ENCODE results near the gene TRIM15.

Gene TRIM15

DNA sequence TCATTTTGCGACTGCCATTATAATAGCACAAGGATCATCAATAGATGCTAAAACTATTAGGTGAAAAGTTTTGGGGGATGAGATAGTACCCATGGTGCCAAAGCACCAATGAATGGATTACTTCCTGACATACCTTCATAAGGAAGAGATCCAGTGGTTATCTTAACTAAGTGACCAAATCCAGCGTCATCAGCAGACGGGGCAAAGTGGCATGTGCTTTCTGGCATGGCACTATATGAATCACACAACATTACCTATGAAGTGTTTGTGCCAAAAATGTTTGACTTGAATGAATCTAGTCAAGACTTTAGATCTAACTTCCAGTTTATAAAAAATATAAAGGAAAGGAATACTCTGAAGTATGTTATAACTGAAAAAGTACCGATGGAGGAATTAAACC, 39.0 kb downstream of the TRIM15 start:
- H3K9ac ChIP-seq (ENCODE audit: low read length), result no peak overlapping the region
- no peak overlapping the region for H3K4ac ChIP-seq (ENCODE audit: low read depth, low read length)
- no peaks in the 10 kb centered on the region for H3K27me3 ChIP-seq (ENCODE audit: insufficient read depth, low read length, poor library complexity)
- H2AK5ac ChIP-seq (ENCODE audit: low read length), result no peak overlapping the region
- no peak overlapping the region for H3K23ac ChIP-seq (ENCODE audit: low read length)
- H3K4me2 ChIP-seq (ENCODE audit: low read length), result no peak overlapping the region
- no peak for DNase-seq
- no peak overlapping the region for H4K5ac ChIP-seq (ENCODE audit: low read length)
- H3K79me1 ChIP-seq (ENCODE audit: low read length), result peaks cover 2% of the 10 kb centered on the region
- peaks cover 8% of the 10 kb centered on the region for H3K4me1 ChIP-seq (ENCODE audit: control insufficient read depth, low read depth, low read length)
- no peak overlapping the region for H2BK120ac ChIP-seq (ENCODE audit: low read depth, low read length)
- H3K27ac ChIP-seq (ENCODE audit: low read depth, low read length), result no peak overlapping the region
- no peak overlapping the region for H3K56ac ChIP-seq (ENCODE audit: low read length)
- no peak overlapping the region for H3K18ac ChIP-seq (ENCODE audit: low read length)
- WGBS (ENCODE audit: extremely low coverage, insufficient coverage, low lambda C conversion rate), result no CpG with 5 or more reads among the region's 4 CpGs
- H4K8ac ChIP-seq (ENCODE audit: low read depth, low read length), result no peak overlapping the region
- no peak overlapping the region for H3K4me3 ChIP-seq (ENCODE audit: low read length)
- no peak overlapping the region for H2BK5ac ChIP-seq (ENCODE audit: low read length)
- H3K79me2 ChIP-seq (ENCODE audit: control insufficient read depth, insufficient read depth, low read length), result no peaks in the 10 kb centered on the region
- H2BK15ac ChIP-seq (replicated peaks; ENCODE audit: low read depth), result no peak overlapping the region
- peaks cover 5% of the 10 kb centered on the region for H3K36me3 ChIP-seq (ENCODE audit: control insufficient read depth, insufficient read depth, low read length)

DNA sequence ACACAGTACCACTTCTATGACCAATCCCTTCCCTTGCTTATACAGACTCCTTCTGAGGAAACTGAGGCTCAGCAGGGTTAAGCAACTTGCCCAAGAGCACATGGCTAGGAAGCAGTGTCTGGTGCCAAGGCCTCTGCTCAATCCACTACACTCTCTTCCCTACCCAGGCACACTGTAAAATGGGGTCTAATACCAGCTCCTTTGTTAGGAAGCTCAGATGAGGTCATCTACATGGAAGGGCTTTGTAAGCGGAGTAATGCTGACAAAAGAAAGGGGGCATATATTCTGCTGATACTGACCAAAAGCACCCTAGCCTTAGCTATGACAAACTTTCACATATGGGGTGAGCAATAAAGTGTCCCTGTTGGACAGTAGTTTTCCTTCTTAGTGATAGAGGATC, 40.8 kb downstream of the TRIM15 start:
- no peak overlapping the region for H2AK5ac ChIP-seq (ENCODE audit: low read length)
- peaks cover 13% of the 10 kb centered on the region for H3K4me1 ChIP-seq (ENCODE audit: control insufficient read depth, low read depth, low read length)
- H4K5ac ChIP-seq (ENCODE audit: low read length), result no peak overlapping the region
- H3K9ac ChIP-seq (ENCODE audit: low read length), result no peak overlapping the region
- H3K4ac ChIP-seq (ENCODE audit: low read depth, low read length), result no peak overlapping the region
- no peak overlapping the region for H2BK15ac ChIP-seq (replicated peaks; ENCODE audit: low read depth)
- H4K8ac ChIP-seq (ENCODE audit: low read depth, low read length), result no peak overlapping the region
- no peak overlapping the region for H3K56ac ChIP-seq (ENCODE audit: low read length)
- no peak overlapping the region for H3K23ac ChIP-seq (ENCODE audit: low read length)
- no peak overlapping the region for H2BK120ac ChIP-seq (ENCODE audit: low read depth, low read length)
- no peak overlapping the region for H3K4me2 ChIP-seq (ENCODE audit: low read length)
- H3K27me3 ChIP-seq (ENCODE audit: insufficient read depth, low read length, poor library complexity), result no peaks in the 10 kb centered on the region
- no peak overlapping the region for H3K27ac ChIP-seq (ENCODE audit: low read depth, low read length)
- H3K79me1 ChIP-seq (ENCODE audit: low read length), result peaks cover 2% of the 10 kb centered on the region
- H3K18ac ChIP-seq (ENCODE audit: low read length), result no peak overlapping the region
- whole genome bisulfite sequencing (ENCODE audit: extremely low coverage, insufficient coverage, low lambda C conversion rate), result no CpG with 5 or more reads among the region's 1 CpG
- H2BK5ac ChIP-seq (ENCODE audit: low read length), result no peak overlapping the region
- DNase-seq, result no peak
- H3K36me3 ChIP-seq (ENCODE audit: control insufficient read depth, insufficient read depth, low read length), result peaks cover 2% of the 10 kb centered on the region
- no peak overlapping the region for H3K4me3 ChIP-seq (ENCODE audit: low read length)
- no peaks in the 10 kb centered on the region for H3K79me2 ChIP-seq (ENCODE audit: control insufficient read depth, insufficient read depth, low read length)

DNA sequence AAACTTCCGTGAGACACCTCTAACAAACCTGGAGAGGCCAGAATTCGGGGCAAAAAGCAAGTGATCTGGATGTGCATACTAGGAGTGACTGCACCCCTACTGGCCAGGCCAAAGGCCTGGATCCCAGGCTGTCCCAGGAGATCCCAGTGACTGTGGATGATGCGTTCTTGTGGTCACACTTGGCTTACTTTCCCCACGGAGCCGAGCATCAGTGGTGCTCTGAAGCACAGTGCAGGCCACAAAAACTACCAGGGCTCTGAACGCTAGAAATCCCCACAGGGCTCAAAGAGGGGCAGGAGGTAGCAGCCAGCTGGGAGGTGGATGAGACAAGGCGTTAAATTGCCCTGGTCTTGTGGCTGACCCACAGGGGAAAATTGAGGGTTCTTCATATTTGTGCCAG, 42.8 kb downstream of the TRIM15 start:
- no peak overlapping the region for H4K5ac ChIP-seq (ENCODE audit: low read length)
- no peak overlapping the region for H3K4me2 ChIP-seq (ENCODE audit: low read length)
- H3K18ac ChIP-seq (ENCODE audit: low read length), result no peak overlapping the region
- peaks cover 14% of the 10 kb centered on the region for H3K4me1 ChIP-seq (ENCODE audit: control insufficient read depth, low read depth, low read length)
- WGBS (ENCODE audit: extremely low coverage, insufficient coverage, low lambda C conversion rate), result no CpG with 5 or more reads among the region's 7 CpGs
- DNase-seq, result no peak
- H3K56ac ChIP-seq (ENCODE audit: low read length), result no peak overlapping the region
- no peak overlapping the region for H3K4me3 ChIP-seq (ENCODE audit: low read length)
- H2AK5ac ChIP-seq (ENCODE audit: low read length), result no peak overlapping the region
- no peaks in the 10 kb centered on the region for H3K27me3 ChIP-seq (ENCODE audit: insufficient read depth, low read length, poor library complexity)
- H2BK120ac ChIP-seq (ENCODE audit: low read depth, low read length), result no peak overlapping the region
- no peak overlapping the region for H2BK15ac ChIP-seq (replicated peaks; ENCODE audit: low read depth)
- no peak overlapping the region for H4K8ac ChIP-seq (ENCODE audit: low read depth, low read length)
- no peak overlapping the region for H3K9ac ChIP-seq (ENCODE audit: low read length)
- H3K27ac ChIP-seq (ENCODE audit: low read depth, low read length), result no peak overlapping the region
- H3K36me3 ChIP-seq (ENCODE audit: control insufficient read depth, insufficient read depth, low read length), result no peaks in the 10 kb centered on the region
- H3K23ac ChIP-seq (ENCODE audit: low read length), result no peak overlapping the region
- no peak overlapping the region for H2BK5ac ChIP-seq (ENCODE audit: low read length)
- H3K4ac ChIP-seq (ENCODE audit: low read depth, low read length), result no peak overlapping the region
- H3K79me1 ChIP-seq (ENCODE audit: low read length), result peaks cover 6% of the 10 kb centered on the region
- H3K79me2 ChIP-seq (ENCODE audit: control insufficient read depth, insufficient read depth, low read length), result no peaks in the 10 kb centered on the region

DNA sequence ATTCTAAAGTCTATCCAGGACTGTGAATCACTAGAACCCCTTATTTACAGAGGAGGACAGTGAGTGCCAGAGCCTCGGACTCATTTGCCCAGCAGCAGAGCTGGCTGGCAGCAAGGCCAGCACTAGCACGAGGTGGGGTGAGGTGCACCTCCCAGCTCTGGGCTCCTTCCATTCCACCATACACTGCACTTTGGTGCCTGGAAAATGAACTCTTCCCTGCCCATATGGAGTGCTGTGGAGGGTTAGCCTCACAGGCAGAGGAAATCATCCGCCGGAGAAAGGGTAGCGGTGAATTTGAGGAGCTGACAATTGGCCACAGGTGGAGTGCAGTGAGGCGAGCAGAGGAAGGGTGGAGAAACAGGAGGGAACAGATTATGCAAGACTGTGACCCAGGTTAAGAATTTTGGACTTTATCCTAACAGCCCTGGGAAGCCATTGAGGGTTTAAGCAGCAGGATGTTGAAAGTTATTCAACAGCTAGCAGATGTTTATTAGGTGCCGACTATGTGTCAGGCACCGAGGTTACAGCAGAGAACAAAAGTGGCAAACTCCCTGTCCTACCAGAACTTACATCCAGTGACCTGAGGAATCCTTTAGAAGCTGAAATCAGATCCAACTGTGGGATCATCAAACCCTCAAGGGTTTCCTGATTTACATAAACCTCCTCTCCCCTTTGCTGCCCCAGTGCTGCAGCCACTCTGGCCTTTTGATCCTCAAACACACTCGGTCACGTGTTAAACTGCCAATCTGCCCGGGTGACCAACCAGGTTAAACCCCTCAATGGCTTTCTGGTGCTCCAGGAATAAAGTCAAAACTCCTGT, 43.7 kb downstream of the TRIM15 start:
- H2BK120ac ChIP-seq (ENCODE audit: low read depth, low read length), result no peak overlapping the region
- H3K56ac ChIP-seq (ENCODE audit: low read length), result no peak overlapping the region
- H4K8ac ChIP-seq (ENCODE audit: low read depth, low read length), result no peak overlapping the region
- no peaks in the 10 kb centered on the region for H3K27me3 ChIP-seq (ENCODE audit: insufficient read depth, low read length, poor library complexity)
- no peak overlapping the region for H2AK5ac ChIP-seq (ENCODE audit: low read length)
- no peak overlapping the region for H2BK15ac ChIP-seq (replicated peaks; ENCODE audit: low read depth)
- peak overlapping the region; percentile 51 for H3K27ac ChIP-seq (ENCODE audit: low read depth, low read length)
- H3K79me2 ChIP-seq (ENCODE audit: control insufficient read depth, insufficient read depth, low read length), result peaks cover 1% of the 10 kb centered on the region
- DNase-seq, result peak; percentile 60
- H3K79me1 ChIP-seq (ENCODE audit: low read length), result peaks cover 7% of the 10 kb centered on the region
- H3K9ac ChIP-seq (ENCODE audit: low read length), result peak overlapping the region; percentile 8
- H3K4ac ChIP-seq (ENCODE audit: low read depth, low read length), result no peak overlapping the region
- no peak overlapping the region for H3K4me2 ChIP-seq (ENCODE audit: low read length)
- peak overlapping the region; percentile 56 for H3K23ac ChIP-seq (ENCODE audit: low read length)
- no peak overlapping the region for H3K4me3 ChIP-seq (ENCODE audit: low read length)
- no peak overlapping the region for H2BK5ac ChIP-seq (ENCODE audit: low read length)
- H4K5ac ChIP-seq (ENCODE audit: low read length), result no peak overlapping the region
- no peaks in the 10 kb centered on the region for H3K36me3 ChIP-seq (ENCODE audit: control insufficient read depth, insufficient read depth, low read length)
- H3K18ac ChIP-seq (ENCODE audit: low read length), result no peak overlapping the region
- H3K4me1 ChIP-seq (ENCODE audit: control insufficient read depth, low read depth, low read length), result peaks cover 16% of the 10 kb centered on the region
- no CpG with 5 or more reads among the region's 11 CpGs for WGBS (ENCODE audit: extremely low coverage, insufficient coverage, low lambda C conversion rate)

DNA sequence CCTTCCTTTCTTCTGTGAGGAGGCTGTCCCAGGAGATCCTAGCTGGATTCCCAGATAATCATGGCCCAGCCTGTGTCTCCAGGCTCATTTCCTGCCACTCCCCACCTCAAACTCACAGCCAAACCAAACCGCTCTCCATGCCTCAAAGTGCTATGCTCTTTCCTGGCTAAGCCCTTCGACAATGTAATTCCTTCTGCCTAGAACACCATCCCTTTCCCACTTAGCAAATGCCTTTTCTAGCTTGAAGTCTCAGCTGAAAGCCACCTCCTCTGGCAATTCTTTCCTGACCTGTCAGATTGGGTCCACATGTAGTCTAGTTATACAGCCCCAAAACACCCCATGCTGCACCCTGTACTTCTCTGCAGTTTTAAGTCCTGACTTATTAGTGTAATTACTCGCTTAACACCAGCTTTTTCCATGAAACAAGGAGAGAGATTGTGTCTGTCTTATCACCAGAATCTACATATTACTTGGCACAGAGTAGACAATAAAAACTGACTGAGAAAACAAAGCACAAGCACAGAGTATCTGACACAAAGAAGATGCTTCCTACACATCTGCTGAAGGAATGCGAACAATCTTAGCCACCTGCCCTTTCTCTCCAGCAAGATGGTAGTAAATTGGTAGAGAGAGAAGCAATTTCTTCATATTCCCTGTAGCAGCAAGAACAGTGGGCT, 44.4 kb downstream of the TRIM15 start:
- no CpG with 5 or more reads among the region's 4 CpGs for WGBS (ENCODE audit: extremely low coverage, insufficient coverage, low lambda C conversion rate)
- Histone ChIP-seq H3K23ac (ENCODE audit: low read length) (no peak overlapping the region), H3K9ac (ENCODE audit: low read length) (no peak overlapping the region), H3K79me2 (ENCODE audit: control insufficient read depth, insufficient read depth, low read length) (peaks cover 2% of the 10 kb centered on the region), H2BK5ac (ENCODE audit: low read length) (no peak overlapping the region), H4K8ac (ENCODE audit: low read depth, low read length) (no peak overlapping the region), H3K79me1 (ENCODE audit: low read length) (peaks cover 9% of the 10 kb centered on the region), H2BK15ac (replicated peaks; ENCODE audit: low read depth) (no peak overlapping the region), H3K27me3 (ENCODE audit: insufficient read depth, low read length, poor library complexity) (no peaks in the 10 kb centered on the region), H3K4me3 (ENCODE audit: low read length) (no peak overlapping the region), H2BK120ac (ENCODE audit: low read depth, low read length) (no peak overlapping the region), H4K5ac (ENCODE audit: low read length) (no peak overlapping the region), H3K36me3 (ENCODE audit: control insufficient read depth, insufficient read depth, low read length) (no peaks in the 10 kb centered on the region), H3K4me1 (ENCODE audit: control insufficient read depth, low read depth, low read length) (peaks cover 18% of the 10 kb centered on the region), H3K56ac (ENCODE audit: low read length) (peak overlapping the region; percentile 44), H3K18ac (ENCODE audit: low read length) (no peak overlapping the region), H2AK5ac (ENCODE audit: low read length) (no peak overlapping the region), H3K4ac (ENCODE audit: low read depth, low read length) (no peak overlapping the region), H3K4me2 (ENCODE audit: low read length) (no peak overlapping the region), H3K27ac (ENCODE audit: low read depth, low read length) (peak overlapping the region; percentile 51)
- DNase-seq, result peak; percentile 53

Data from mesendoderm (in vitro differentiated cells).